ENCODE measurements around the gene CLK2. TPM values are rescaled to one million over a fixed set of nuclear protein-coding genes. Genes with fewer than 3 reads are reported as not detected.
A peak's percentile ranks its signal among the peaks of the same experiment; 100 is the strongest.
"Not testable (repeated sequence)": the region's sequence is repeated elsewhere in the genome, so short reads cannot be mapped to it uniquely, and the experiment has no call there.

The CLK2 gene
- total RNA-seq, 2 experiments from 2014 or later = 110 to 112 TPM

DNA sequence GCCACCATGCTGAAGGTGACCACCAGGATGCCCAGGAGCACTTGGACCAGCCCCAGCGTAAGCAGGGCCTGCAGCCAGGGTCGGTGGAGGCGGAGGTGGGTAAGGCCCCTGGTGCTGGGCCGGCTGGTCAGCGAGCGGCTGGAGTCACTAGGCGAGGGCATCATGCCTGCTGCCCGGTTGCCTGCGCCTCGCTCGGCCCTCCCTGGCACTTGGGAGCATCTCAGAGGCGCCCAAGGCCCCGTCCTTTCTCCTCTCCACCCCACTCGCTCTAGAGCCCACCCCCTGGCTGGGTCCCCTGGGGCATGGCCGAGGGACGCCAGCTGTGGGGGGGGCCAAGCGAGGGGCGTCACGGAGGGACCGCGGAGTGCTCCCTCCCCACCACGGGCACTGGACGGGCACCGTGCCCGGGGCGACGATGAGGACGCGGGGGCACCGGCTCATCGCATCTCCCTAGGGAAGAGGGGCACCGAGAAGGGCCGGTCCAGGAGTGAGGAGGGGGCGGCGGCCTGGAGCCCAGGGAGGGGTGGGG is 18.5 kb downstream of the CLK2 start:
- peak overlapping the region; percentile 73 for H3K27ac Mint-ChIP-seq
- POLR2A ChIA-PET = interaction anchor here (0.8 to 1.5 kb wide), 4 partner anchors 9 to 69 kb away, joined by 3 to 8 read pairs (median 4); partner anchors contain the start of genes CLK2 and RUSC1

DNA sequence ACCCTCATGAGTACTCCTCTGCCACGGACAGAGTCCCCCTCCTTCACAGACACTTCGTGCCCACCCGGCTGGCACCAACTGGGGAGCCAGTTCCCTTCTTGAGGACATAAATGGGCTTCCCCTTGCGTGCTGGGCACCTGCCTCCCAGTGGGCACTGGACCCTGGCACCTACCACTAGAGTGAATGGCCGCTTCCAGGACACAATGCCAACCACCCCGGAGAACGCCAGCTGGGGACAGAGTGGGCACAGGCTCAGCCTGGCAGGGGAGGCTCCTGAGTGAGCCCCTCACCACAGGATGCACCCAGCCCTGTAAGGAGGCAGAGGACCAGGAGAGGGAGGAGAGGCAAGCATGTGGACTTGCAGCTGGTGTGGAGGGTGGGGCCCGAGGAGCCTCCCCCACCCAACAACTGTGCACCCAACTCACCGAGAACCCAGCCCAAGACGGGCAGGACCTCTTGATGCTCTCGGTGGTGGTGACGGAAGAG is 19.0 kb downstream of the CLK2 start:
- Mint-ChIP-seq H3K9me3 (no peaks in the 10 kb centered on the region), H3K27ac (peak overlapping the region; percentile 73), H3K4me3 (peak overlapping the region; percentile 80), H3K27me3 (no peaks in the 10 kb centered on the region), H3K4me1 (peaks cover 15% of the 10 kb centered on the region), H3K36me3 (no peaks in the 10 kb centered on the region)
- DNase-seq = no peak
- POLR2A ChIA-PET = interaction anchor here (0.8 to 1.5 kb wide), 3 partner anchors 9 to 69 kb away, joined by 3 to 8 read pairs (median 4); partner anchors contain the start of gene CLK2
- no peak for ATAC-seq (ENCODE audit: low read depth)

More for the DNA sequence above, 18.5 kb downstream of the CLK2 start:
- Mint-ChIP-seq H3K36me3 (no peaks in the 10 kb centered on the region), H3K9me3 (no peaks in the 10 kb centered on the region), H3K4me1 (peaks cover 15% of the 10 kb centered on the region), H3K27me3 (no peaks in the 10 kb centered on the region), H3K4me3 (peak overlapping the region; percentile 80)
- DNase-seq (no peak), ATAC-seq (ENCODE audit: low read depth) (no peak)

DNA sequence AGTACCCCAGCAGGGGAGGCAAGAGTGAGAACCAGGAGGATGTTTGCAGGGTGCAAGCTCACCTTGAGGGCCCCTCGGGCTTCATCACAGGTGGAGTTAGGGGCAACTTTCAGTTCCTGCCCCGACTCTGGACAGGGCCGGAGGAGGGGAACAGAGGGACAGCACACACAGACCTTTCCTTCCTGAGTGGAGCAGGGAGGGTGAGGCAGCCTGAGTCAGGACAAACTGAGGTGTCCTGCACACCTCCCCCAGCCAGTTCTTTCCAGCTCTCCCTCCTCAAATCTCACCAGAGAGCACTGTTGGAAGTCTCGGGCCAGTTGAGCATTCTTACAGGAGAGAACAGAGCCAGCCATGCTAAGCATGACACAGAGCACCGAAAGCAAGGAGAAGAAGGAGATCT is 19.5 kb downstream of the CLK2 start:
- Mint-ChIP-seq H3K27ac (no peak overlapping the region), H3K4me1 (peaks cover 15% of the 10 kb centered on the region), H3K36me3 (no peaks in the 10 kb centered on the region), H3K4me3 (peak overlapping the region; percentile 80), H3K9me3 (no peaks in the 10 kb centered on the region), H3K27me3 (no peaks in the 10 kb centered on the region)
- no peak for DNase-seq
- ATAC-seq (ENCODE audit: low read depth) = no peak
- POLR2A ChIA-PET = no interaction called here

DNA sequence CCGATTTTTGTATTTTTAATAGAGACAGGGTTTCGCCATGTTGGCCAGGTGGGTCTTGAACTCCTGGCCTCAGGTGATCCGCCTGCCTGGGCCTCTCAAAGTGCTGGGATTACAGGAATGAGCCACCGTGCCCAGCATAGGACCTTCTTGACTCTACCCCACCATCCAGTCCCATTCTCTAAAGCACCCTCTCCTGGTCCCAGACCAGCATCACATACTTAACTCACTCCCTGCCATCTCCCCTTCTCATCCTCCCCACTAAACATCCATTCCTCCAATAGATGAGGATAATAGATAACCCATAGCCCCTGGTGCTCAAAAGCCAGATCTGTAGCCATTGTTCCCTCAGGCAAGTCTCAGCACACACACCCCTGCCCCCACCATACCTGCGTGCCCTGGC is 20.1 kb downstream of the CLK2 start:
- H3K4me1 Mint-ChIP-seq = peaks cover 15% of the 10 kb centered on the region
- H3K4me3 Mint-ChIP-seq = peak overlapping the region; percentile 80
- no peaks in the 10 kb centered on the region for H3K27me3 Mint-ChIP-seq
- no peaks in the 10 kb centered on the region for H3K36me3 Mint-ChIP-seq
- DNase-seq (no peak), ATAC-seq (ENCODE audit: low read depth) (no peak)
- no peaks in the 10 kb centered on the region for H3K9me3 Mint-ChIP-seq
- no peak overlapping the region for H3K27ac Mint-ChIP-seq
- POLR2A ChIA-PET = interaction anchor here (4.1 kb wide), 1 partner anchor 70 kb away, joined by 36 read pairs; no protein-coding TSS in a partner anchor

DNA sequence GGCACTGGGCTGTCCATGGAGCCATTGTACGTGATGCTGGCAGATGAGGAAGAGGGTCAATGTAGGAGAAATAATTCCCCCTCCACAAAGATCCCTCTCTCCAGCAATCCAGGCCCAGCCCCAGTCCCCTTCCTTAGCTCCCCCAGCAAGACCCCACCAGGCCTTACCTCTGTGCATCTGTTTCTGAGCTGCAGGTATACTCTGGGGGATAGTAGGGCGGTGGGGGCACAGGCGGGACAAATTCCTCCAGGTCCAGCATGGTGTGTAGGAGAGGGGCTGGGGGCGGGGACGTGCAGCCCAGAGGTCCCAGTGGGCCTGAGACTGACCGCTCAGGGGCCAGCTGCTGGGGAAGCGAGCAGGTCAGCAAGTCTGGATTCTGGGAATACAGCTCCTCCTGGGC is 21.7 kb downstream of the CLK2 start:
- DNase-seq = no peak
- Mint-ChIP-seq H3K27ac (peak overlapping the region; percentile 51), H3K4me1 (peaks cover 16% of the 10 kb centered on the region), H3K9me3 (no peaks in the 10 kb centered on the region), H3K4me3 (no peak overlapping the region), H3K36me3 (peaks cover under 1% of the 10 kb centered on the region), H3K27me3 (no peaks in the 10 kb centered on the region)
- POLR2A ChIA-PET = interaction anchor here (0.6 to 4.1 kb wide), 9 partner anchors 9 to 211 kb away, joined by 3 to 36 read pairs (median 6); partner anchors contain the start of genes CLK2, RUSC1 and SCAMP3
- ATAC-seq (ENCODE audit: low read depth) = no peak

DNA sequence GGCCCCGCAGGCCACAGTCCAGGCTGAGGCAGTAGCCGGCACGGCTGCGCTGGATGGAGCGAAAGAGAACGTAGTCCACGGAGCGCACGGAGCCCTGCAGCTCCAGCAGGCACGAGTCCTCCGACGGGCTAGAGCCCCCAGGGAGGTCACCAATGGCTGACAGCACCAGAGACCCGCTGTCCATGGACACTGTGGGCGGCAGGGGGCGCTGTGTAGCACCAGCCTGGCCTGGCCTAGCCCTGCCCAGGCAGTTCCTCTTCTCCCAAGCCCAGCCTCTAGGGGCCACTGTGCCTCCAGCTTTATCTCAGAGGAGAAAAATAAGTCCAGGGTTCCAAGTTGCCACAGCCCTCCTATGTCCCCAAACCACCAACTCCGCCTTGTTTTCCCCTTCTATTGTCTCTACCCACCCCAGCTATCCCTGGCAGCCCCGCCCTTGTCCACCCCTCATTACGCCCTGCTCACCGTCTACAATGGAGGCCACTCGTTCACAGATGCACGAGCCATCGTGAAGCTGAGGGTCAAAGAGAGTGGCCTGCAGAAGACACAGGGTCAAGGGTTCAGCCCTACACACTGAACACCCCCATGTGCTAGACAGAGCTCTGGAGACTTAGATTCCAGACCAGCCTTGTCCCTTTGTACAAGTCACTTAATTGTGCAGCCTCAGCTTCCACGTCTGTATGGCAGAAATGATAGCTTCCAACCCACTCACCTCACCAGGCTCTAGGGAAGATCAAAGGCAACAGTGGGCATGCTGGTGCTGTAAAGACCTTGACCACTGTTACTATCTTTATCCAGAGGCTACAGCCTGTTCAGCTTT is 22.5 kb downstream of the CLK2 start:
- Mint-ChIP-seq H3K27me3 (no peaks in the 10 kb centered on the region), H3K27ac (peak overlapping the region; percentile 51), H3K36me3 (peaks cover 4% of the 10 kb centered on the region), H3K9me3 (no peaks in the 10 kb centered on the region), H3K4me1 (peaks cover 20% of the 10 kb centered on the region), H3K4me3 (peak overlapping the region; percentile 69)
- peak; percentile 99 for DNase-seq
- peak; percentile 97 for ATAC-seq (ENCODE audit: low read depth)
- POLR2A ChIA-PET = interaction anchor here (0.6 to 4.1 kb wide), 13 partner anchors 10 to 596 kb away, joined by 3 to 36 read pairs (median 5); partner anchors contain the start of genes CLK2, FDPS, KRTCAP2 and MTX1

DNA sequence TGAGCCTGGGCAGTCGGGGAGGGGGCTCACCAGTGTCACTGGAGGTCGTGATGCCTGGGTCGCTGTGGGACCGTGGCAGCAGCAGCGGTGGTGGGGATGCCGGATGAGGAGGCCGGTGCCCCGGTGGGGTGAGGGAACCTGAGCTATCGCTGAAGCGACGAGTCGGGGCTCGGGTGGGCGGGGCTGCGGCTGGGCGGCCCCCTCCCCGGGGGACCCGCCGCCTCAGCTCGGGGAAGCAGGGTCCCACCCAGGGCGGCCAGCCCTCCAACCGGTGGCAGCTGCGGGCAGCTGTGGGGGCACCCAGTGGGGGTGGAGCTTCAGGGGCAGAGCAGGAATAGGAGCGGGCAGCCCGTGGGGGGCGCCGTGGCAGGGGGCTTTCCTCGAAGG is 23.1 kb downstream of the CLK2 start:
- H3K27ac Mint-ChIP-seq = peak overlapping the region; percentile 85

DNA sequence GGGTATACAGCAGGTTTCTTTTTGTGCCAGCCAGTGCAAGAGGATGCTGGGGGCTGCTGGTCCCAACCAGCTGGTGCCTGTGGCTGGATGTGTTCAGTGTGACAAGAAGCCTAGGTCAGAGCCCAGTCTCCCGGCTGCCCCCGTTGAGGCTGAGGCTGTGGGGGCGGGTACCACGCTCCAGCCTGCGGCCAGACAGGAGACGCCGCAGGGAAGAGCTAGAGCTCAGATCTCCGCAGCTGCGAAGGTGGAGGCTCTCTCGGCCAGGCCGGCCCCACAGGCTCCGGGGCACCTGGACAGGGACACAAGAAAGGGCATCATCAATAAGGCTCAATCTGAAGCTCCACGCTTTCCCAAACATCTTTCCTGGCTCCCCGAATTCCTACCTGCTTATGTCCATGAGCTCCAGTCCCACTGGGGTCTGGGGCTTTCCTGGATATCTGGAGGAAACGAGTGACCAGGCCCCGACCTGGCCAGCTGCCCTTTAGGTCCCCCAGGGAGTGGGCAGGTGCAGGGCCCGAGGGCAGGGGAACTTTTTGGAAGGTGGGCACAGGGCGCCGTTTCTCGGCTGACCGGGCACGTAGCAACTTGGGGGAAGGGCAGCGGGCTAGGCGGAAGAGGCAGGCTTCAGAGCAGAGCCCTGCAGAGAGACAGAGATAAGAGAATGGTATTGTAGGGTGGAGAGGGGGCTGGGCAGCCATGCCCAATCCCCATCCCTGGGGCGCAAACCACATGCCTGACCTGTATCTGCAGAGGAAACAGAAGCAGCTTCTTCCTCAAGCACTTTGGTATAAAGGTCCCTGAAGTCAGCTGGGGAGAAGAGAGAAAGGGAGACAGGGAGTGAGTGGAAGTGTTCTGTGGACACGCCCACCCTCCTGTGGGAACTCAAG is 25.4 kb downstream of the CLK2 start:
- DNase-seq = no peak
- peaks cover 28% of the 10 kb centered on the region for H3K4me1 Mint-ChIP-seq
- ATAC-seq (ENCODE audit: low read depth) = no peak
- H3K4me3 Mint-ChIP-seq = no peak overlapping the region
- H3K36me3 Mint-ChIP-seq = peaks cover 6% of the 10 kb centered on the region
- H3K9me3 Mint-ChIP-seq = peaks cover 1% of the 10 kb centered on the region
- POLR2A ChIA-PET = interaction anchor here (0.5 to 1.7 kb wide), 5 partner anchors 13 to 324 kb away, joined by 3 to 8 read pairs (median 4); partner anchors contain the start of genes KRTCAP2 and SCAMP3
- no peak overlapping the region for H3K27ac Mint-ChIP-seq
- H3K27me3 Mint-ChIP-seq = no peaks in the 10 kb centered on the region

More for the DNA sequence above, 23.1 kb downstream of the CLK2 start:
- ATAC-seq (ENCODE audit: low read depth) = peak; percentile 27
- Mint-ChIP-seq H3K27me3 (no peaks in the 10 kb centered on the region), H3K4me1 (peaks cover 21% of the 10 kb centered on the region), H3K36me3 (peaks cover 4% of the 10 kb centered on the region), H3K4me3 (peak overlapping the region; percentile 73), H3K9me3 (no peaks in the 10 kb centered on the region)
- POLR2A ChIA-PET = interaction anchor here (0.6 to 4.1 kb wide), 13 partner anchors 10 to 1497 kb away, joined by 3 to 36 read pairs (median 4); partner anchors contain the start of genes CLK2, FDPS, KRTCAP2 and MTX1
- peak; percentile 56 for DNase-seq

DNA sequence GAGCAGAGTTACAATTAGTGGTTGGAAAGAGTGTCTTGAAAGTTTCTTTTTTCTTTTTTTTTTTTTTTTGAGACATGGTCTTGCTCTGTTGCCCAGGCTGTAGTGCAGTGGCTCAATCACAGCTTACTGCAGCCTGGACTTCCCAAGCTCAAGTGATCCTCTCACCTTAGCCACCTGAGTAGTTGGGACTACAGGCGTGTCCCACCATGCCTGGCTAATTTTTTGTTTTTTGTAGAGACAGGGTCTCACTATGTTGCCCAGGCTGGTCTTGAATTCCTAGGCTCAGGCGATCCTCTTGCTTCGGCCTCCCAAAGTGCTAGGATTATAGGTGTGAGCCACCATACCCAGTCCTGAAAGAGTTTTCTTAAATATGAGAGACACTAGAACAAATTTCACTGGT is 26.5 kb downstream of the CLK2 start:
- H3K27ac Mint-ChIP-seq; H3K27me3 Mint-ChIP-seq; H3K9me3 Mint-ChIP-seq; H3K36me3 Mint-ChIP-seq; DNase-seq; H3K4me3 Mint-ChIP-seq; ATAC-seq (ENCODE audit: low read depth): not testable (repeated sequence)
- POLR2A ChIA-PET = interaction anchor here (1.7 kb wide), 1 partner anchor 15 kb away, joined by 8 read pairs; the partner anchor contains the start of gene SCAMP3
- H3K4me1 Mint-ChIP-seq = peaks cover 38% of the 10 kb centered on the region

DNA sequence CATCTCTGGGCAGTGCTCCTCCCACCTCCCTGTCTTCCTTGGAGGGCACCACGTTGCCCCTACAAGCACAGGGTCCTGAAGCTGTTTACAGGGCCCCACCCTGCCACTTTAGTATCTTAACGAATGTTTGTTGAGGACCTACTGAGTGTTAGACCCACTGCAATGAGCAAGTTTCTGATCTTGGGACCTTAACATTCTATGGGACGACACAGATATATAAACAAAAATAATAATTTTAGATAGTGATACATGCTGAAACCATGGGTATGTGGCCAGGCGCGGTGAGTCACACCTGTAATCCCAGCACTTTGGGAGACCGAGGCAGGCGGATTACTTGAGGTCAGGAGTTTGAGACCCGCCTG is 28.2 kb downstream of the CLK2 start:
- POLR2A ChIA-PET = interaction anchor here (0.6 to 3.6 kb wide), 8 partner anchors 10 to 72 kb away, joined by 3 to 18 read pairs (median 5); partner anchors contain the start of genes CLK2, ENTREP3, KRTCAP2 and SCAMP3
- H3K27ac Mint-ChIP-seq = peak overlapping the region; percentile 95
- ATAC-seq (ENCODE audit: low read depth) (no peak), DNase-seq (no peak)
- H3K27me3 Mint-ChIP-seq = no peaks in the 10 kb centered on the region
- H3K9me3 Mint-ChIP-seq = peaks cover 1% of the 10 kb centered on the region
- H3K36me3 Mint-ChIP-seq = peaks cover 8% of the 10 kb centered on the region
- H3K4me3 Mint-ChIP-seq = peak overlapping the region; percentile 85
- H3K4me1 Mint-ChIP-seq = peaks cover 49% of the 10 kb centered on the region

DNA sequence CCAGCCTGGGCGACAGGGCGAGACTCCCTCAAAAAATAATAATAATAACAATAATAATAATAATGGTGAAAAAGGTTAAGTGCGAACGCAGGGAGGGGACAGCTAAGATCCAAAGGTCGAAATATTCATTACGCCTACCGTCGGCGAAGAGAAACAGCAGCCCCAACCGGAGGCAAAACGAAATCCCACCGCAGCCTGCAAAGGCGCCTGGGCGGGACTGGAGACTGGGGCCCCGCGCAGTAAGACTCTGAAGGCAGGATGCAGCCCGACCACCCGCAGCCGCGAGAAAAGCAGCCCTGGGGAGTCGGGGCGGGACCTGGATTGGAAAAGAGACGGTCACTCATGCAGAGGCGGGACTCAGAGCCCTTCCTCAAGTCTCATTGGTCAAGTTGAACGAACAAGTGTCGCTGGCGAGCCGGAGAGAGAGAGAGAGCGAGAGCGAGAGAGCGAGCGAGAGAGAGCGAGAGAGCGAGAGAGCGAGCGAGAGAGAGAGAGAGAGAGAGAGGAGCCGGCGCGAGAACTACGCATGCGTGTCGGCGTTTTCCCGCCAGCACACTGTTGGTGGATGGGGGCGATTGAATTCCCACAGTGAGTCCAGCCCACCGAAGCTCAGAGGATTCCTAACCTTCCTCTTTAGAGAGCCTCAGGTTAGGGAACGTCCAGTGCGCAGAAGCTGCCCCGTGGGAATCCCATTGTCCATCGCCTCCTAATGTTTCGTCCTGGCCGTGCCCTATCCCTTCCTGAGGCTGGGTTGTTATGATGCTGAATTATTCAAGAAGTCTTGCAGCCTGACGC is 28.7 kb downstream of the CLK2 start:
- POLR2A ChIA-PET = interaction anchor here (0.6 to 3.6 kb wide), 16 partner anchors 11 to 78 kb away, joined by 3 to 18 read pairs (median 6); partner anchors contain the start of genes CLK2, ENTREP3, FDPS and KRTCAP2
- peak overlapping the region; percentile 95 for H3K27ac Mint-ChIP-seq
- H3K4me3 Mint-ChIP-seq = peak overlapping the region; percentile 85
- no peaks in the 10 kb centered on the region for H3K27me3 Mint-ChIP-seq
- H3K4me1 Mint-ChIP-seq = peaks cover 49% of the 10 kb centered on the region
- H3K9me3 Mint-ChIP-seq = peaks cover 1% of the 10 kb centered on the region
- H3K36me3 Mint-ChIP-seq = peaks cover 8% of the 10 kb centered on the region
- ATAC-seq (ENCODE audit: low read depth) (peak; percentile 97), DNase-seq (peak; percentile 96)

Data from activated naive CD8-positive, alpha-beta T cell treated with anti-CD3 and anti-CD28 coated beads, Interleukin-2, amount 10 ng/mL, durations not matched to agents 7 days and 5 days (primary cell).